ENCODE results near the gene TFDP1. TPM values are rescaled to one million over a fixed set of nuclear protein-coding genes. Genes with fewer than 3 reads are reported as not detected.

TFDP1 gene
- total RNA-seq, 1 donor from 2014 or later, result 49.4 TPM

DNA sequence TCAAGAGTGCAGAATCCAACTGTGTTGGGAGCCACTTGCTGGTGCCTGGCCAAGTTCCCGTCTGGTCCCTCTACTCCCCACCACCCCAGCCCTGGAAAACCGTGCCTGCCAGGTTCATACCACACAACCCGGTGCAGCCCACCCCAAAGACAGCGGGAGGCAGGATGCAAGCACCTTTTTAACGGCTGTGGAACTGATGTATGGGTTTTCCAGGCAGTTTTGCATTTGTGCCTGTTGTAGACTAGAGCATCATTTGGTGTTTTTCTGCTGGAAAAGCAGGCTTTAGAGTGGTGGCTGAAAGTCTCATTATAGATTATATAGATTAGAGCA, 13.5 kb downstream of the TFDP1 start:
- Mint-ChIP-seq H3K27ac (ENCODE audit: unreplicated experiment) (no peak overlapping the region), H3K36me3 (ENCODE audit: low read depth, unreplicated experiment) (peaks cover 30% of the 10 kb centered on the region)

DNA sequence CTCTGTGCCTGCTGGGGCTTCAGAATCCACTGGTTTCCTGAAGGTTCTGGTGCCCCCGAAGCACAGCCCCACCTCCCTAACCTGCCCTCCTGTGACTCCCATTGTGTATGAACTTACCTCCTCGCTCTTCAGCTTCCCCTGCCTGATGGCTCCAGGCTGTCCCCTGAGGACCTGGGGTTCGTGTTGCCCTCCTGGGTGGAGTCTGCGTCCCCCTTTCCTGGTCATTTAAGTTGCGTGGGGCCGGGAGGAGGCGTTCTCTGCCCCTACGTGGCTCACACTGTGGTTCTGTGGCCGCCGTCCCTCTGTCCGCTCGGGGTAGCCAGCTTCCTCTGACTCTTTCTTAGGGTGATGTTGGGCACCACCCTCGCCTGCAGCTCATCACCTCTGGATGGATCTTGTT, 13.9 kb downstream of the TFDP1 start:
- H3K4me1 ChIP-seq (ENCODE audit: insufficient read depth, low read length), result no peaks in the 10 kb centered on the region
- H3K36me3 ChIP-seq (ENCODE audit: insufficient read depth, low read length), result peaks cover 10% of the 10 kb centered on the region
- Mint-ChIP-seq H3K4me1 (ENCODE audit: low read depth, unreplicated experiment) (no peaks in the 10 kb centered on the region), H3K27ac (ENCODE audit: unreplicated experiment) (no peak overlapping the region), H3K4me3 (ENCODE audit: unreplicated experiment) (no peak overlapping the region), H3K36me3 (ENCODE audit: low read depth, unreplicated experiment) (peaks cover 30% of the 10 kb centered on the region), H3K9me3 (ENCODE audit: unreplicated experiment) (peaks cover 3% of the 10 kb centered on the region), H3K27me3 (ENCODE audit: low read depth, unreplicated experiment) (no peaks in the 10 kb centered on the region)
- no peak overlapping the region for H3K4me2 ChIP-seq (ENCODE audit: low read length)
- H3K27ac ChIP-seq (ENCODE audit: low read depth, low read length), result no peak overlapping the region
- H3K4me3 ChIP-seq (ENCODE audit: insufficient read depth, low read depth, low read length), result no peak overlapping the region
- no peak overlapping the region for H3K9ac ChIP-seq (ENCODE audit: low read length)
- peaks cover 86% of the 10 kb centered on the region for H4K20me1 ChIP-seq (ENCODE audit: insufficient read depth, low read length)
- peaks cover 98% of the 10 kb centered on the region for H3K79me2 ChIP-seq (ENCODE audit: insufficient read depth, low read length)
- TF ChIP-seq EZH2 (IDR thresholded peaks at IDR 0.05; ENCODE audit: insufficient read depth, low read length), result no peak
- TF ChIP-seq, protein P1, sequence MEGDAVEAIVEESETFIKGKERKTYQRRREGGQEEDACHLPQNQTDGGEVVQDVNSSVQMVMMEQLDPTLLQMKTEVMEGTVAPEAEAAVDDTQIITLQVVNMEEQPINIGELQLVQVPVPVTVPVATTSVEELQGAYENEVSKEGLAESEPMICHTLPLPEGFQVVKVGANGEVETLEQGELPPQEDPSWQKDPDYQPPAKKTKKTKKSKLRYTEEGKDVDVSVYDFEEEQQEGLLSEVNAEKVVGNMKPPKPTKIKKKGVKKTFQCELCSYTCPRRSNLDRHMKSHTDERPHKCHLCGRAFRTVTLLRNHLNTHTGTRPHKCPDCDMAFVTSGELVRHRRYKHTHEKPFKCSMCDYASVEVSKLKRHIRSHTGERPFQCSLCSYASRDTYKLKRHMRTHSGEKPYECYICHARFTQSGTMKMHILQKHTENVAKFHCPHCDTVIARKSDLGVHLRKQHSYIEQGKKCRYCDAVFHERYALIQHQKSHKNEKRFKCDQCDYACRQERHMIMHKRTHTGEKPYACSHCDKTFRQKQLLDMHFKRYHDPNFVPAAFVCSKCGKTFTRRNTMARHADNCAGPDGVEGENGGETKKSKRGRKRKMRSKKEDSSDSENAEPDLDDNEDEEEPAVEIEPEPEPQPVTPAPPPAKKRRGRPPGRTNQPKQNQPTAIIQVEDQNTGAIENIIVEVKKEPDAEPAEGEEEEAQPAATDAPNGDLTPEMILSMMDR (IDR thresholded peaks at IDR 0.05; ENCODE audit: insufficient read depth, low read depth, low read length), result no peak
- DNase-seq (ENCODE audit: low read depth) (no peak), FAIRE-seq (no peak)
- no peaks in the 10 kb centered on the region for H3K9me3 ChIP-seq (ENCODE audit: insufficient read depth, low read depth, low read length)
- no peak overlapping the region for H2AFZ ChIP-seq (ENCODE audit: low read depth, low read length)
- H3K27me3 ChIP-seq (ENCODE audit: insufficient read depth, low read length), result no peaks in the 10 kb centered on the region

More for the DNA sequence above, 13.5 kb downstream of the TFDP1 start:
- H3K9ac ChIP-seq (ENCODE audit: low read length), result no peak overlapping the region
- no peaks in the 10 kb centered on the region for H3K27me3 ChIP-seq (ENCODE audit: insufficient read depth, low read length)
- FAIRE-seq, result no peak
- H2AFZ ChIP-seq (ENCODE audit: low read depth, low read length), result no peak overlapping the region
- H3K9me3 ChIP-seq (ENCODE audit: insufficient read depth, low read depth, low read length), result no peaks in the 10 kb centered on the region
- H3K27me3 Mint-ChIP-seq (ENCODE audit: low read depth, unreplicated experiment), result no peaks in the 10 kb centered on the region
- H3K9me3 Mint-ChIP-seq (ENCODE audit: unreplicated experiment), result peaks cover 3% of the 10 kb centered on the region
- peaks cover 86% of the 10 kb centered on the region for H4K20me1 ChIP-seq (ENCODE audit: insufficient read depth, low read length)
- no peak overlapping the region for H3K4me3 ChIP-seq (ENCODE audit: insufficient read depth, low read depth, low read length)
- H3K36me3 ChIP-seq (ENCODE audit: insufficient read depth, low read length), result peaks cover 10% of the 10 kb centered on the region
- TF ChIP-seq EZH2 (IDR thresholded peaks at IDR 0.05; ENCODE audit: insufficient read depth, low read length), result no peak
- TF ChIP-seq, protein P1 (IDR thresholded peaks at IDR 0.05; ENCODE audit: insufficient read depth, low read depth, low read length), result no peak
- H3K4me3 Mint-ChIP-seq (ENCODE audit: unreplicated experiment), result no peak overlapping the region
- H3K27ac ChIP-seq (ENCODE audit: low read depth, low read length), result no peak overlapping the region
- DNase-seq (ENCODE audit: low read depth), result no peak
- H3K79me2 ChIP-seq (ENCODE audit: insufficient read depth, low read length), result peaks cover 98% of the 10 kb centered on the region
- no peak overlapping the region for H3K4me2 ChIP-seq (ENCODE audit: low read length)
- no peaks in the 10 kb centered on the region for H3K4me1 ChIP-seq (ENCODE audit: insufficient read depth, low read length)
- no peaks in the 10 kb centered on the region for H3K4me1 Mint-ChIP-seq (ENCODE audit: low read depth, unreplicated experiment)

DNA sequence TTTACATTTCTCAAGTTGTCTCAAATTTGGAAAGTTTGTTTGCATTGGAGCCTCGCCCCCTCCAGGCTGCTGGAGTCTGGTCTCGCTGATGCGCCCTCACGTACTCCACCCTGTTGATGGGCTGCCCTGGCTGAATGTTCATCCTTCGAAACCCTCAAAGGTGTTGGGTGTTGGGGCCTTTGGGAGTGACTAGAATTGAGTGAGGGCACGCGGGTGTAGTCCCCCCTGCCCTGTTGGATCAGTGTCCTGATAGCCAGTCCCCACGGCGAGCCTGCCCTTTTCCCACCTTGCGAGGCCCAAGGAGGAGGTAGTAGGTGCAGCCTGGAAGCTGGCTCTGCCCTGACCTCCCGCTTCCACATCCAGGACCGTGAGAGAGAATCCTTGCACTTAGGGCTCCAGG, 14.8 kb downstream of the TFDP1 start:
- Mint-ChIP-seq H3K36me3 (ENCODE audit: low read depth, unreplicated experiment) (peaks cover 30% of the 10 kb centered on the region), H3K4me3 (ENCODE audit: unreplicated experiment) (no peak overlapping the region), H3K27me3 (ENCODE audit: low read depth, unreplicated experiment) (no peaks in the 10 kb centered on the region), H3K4me1 (ENCODE audit: low read depth, unreplicated experiment) (no peaks in the 10 kb centered on the region), H3K9me3 (ENCODE audit: unreplicated experiment) (peaks cover 3% of the 10 kb centered on the region), H3K27ac (ENCODE audit: unreplicated experiment) (no peak overlapping the region)
- Histone ChIP-seq H3K4me2 (ENCODE audit: low read length) (no peak overlapping the region), H4K20me1 (ENCODE audit: insufficient read depth, low read length) (peaks cover 86% of the 10 kb centered on the region), H3K4me3 (ENCODE audit: insufficient read depth, low read depth, low read length) (no peak overlapping the region), H3K9ac (ENCODE audit: low read length) (no peak overlapping the region), H2AFZ (ENCODE audit: low read depth, low read length) (no peak overlapping the region), H3K27me3 (ENCODE audit: insufficient read depth, low read length) (no peaks in the 10 kb centered on the region), H3K27ac (ENCODE audit: low read depth, low read length) (no peak overlapping the region), H3K4me1 (ENCODE audit: insufficient read depth, low read length) (no peaks in the 10 kb centered on the region), H3K9me3 (ENCODE audit: insufficient read depth, low read depth, low read length) (no peaks in the 10 kb centered on the region), H3K79me2 (ENCODE audit: insufficient read depth, low read length) (peaks cover 98% of the 10 kb centered on the region), H3K36me3 (ENCODE audit: insufficient read depth, low read length) (peaks cover 10% of the 10 kb centered on the region)
- DNase-seq (ENCODE audit: low read depth) (no peak), FAIRE-seq (no peak)
- TF ChIP-seq, protein P1 (IDR thresholded peaks at IDR 0.05; ENCODE audit: insufficient read depth, low read depth, low read length), result no peak
- TF ChIP-seq EZH2 (IDR thresholded peaks at IDR 0.05; ENCODE audit: insufficient read depth, low read length), result no peak

All from astrocyte (in vitro differentiated cells and primary cell).